Stimulated activated CD4-positive, alpha-beta T cell treated with anti-CD3 and anti-CD28 coated beads, Interleukin-1b, Interleukin-23, amount 100 ng/mL, for 48 hours (primary cell): ENCODE measurements around the gene PTPRD.

Experiments
- DNase-seq: peaks from one replicate; pipeline ENCODE4 v3.0.0-alpha.2; 2020

PTPRD gene

DNA sequence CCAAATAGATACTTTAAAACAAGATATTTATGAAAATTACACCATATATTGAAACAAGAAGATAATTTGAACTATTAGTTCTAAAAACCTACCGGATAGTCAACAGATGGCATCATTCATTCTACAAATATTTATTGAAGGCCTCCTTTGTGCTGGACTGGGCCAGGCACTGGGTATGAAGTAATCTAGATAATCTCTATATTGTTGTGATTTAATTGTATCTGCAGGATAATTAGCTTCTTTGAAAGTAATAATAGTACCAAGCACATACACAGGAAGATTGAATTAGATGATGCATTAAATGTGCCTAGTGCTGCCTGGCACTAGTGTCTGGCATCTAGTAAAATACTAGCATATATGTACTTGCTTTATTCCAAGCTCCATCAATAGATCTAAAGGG, 2078.0 kb downstream of the PTPRD start:
- DNase-seq: no peak

DNA sequence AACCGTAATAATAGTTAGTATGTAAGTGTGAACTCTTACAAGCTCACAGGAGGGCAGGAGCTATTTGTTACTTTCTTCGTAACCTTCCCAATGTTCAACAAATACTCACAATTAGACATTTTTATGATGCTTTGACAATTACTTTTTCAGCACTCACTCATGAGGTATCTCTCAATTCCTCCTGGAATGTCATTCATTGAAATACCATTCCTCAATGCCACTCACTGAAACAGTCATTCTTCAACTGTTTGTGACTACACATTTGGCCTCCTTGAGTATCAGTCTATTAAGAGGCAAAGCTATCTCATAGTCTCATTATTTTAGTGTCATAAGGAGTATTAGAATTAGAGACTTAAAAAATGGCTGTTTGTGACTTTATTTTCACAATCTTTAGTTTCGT, 2079.1 kb downstream of the PTPRD start:
- no peak for DNase-seq

DNA sequence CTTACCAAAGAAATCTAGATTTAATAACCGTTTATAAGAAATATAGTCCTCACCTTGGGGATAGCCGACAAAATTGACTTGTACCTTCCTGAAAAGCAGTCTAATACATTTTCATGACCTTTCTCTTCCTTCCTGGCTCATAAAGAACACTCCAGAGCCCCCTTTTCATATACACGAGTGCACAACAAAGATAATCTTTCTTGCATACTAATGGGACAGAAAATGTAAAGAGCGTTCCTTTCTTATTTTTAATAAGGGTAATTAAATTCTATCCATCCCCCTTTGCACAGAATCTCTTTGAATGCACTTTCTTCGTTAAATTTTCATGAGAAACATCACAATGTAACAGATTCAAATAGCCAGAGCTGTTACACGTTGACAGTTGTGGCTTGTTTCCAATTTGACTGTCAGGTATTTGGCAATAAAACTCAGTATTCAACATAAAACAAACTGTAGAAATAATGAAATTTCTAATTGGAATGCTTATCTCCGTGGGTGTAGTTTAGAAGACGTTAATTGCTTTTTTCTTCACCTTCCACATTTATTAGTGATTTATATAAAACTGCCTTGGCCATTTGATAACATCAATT, 2080.9 kb downstream of the PTPRD start:
- DNase-seq: no peak

DNA sequence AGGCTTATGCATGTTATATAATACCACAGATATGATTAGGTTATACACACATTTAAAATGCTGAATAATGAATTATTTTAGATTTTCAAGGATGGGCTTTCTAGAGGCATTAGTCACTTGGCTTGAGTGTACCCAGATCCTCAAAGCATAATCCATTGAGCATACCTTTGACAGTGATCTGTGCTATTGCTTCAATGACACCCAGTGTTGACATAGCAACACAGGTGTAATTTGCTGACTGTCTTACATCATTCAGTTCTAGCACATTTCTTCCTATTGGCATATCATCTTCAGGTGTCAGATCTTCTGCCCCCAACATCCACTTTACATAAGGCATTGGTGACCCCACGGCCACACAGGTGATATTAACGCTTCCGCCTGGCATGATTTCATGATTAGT, 2091.7 kb downstream of the PTPRD start:
- no peak for DNase-seq

DNA sequence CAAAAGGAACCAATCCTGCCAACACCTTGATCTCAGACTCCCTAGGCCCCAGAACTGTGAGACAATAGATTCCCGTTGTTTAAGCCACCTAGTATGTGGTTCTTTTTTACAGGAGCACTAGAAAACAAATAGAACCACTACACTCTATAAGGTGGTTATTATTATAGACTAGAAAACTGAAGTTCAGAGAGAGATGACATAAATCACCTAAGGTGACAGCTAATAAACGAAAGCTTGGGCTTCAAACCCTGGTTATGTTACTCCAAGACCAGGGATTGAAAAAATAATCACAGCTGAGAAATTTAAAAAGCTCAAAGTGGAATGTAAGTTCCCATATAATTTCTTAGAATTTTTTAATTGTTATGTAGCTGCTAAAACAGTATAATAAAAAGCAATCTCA, 2097.1 kb downstream of the PTPRD start:
- no peak for DNase-seq

DNA sequence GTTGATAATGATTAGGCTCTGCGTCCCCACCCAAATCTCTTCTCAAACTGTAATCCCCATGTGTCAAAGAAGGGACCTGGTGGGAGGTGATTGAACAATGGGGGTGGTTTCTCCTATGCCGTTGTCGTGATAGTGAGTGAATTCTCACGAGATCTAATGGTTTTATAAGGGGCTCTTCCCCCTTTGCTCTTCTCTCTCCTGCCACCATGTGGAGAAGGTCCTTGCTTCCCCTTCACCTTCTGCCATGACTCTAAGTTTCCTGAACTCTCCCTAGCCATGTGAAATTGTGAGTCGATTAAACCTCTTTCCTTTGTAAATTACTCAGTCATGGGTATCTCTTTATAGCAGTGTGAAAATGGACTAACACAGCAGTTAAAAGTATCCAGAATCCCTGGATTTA, 2098.0 kb downstream of the PTPRD start:
- DNase-seq: no peak

DNA sequence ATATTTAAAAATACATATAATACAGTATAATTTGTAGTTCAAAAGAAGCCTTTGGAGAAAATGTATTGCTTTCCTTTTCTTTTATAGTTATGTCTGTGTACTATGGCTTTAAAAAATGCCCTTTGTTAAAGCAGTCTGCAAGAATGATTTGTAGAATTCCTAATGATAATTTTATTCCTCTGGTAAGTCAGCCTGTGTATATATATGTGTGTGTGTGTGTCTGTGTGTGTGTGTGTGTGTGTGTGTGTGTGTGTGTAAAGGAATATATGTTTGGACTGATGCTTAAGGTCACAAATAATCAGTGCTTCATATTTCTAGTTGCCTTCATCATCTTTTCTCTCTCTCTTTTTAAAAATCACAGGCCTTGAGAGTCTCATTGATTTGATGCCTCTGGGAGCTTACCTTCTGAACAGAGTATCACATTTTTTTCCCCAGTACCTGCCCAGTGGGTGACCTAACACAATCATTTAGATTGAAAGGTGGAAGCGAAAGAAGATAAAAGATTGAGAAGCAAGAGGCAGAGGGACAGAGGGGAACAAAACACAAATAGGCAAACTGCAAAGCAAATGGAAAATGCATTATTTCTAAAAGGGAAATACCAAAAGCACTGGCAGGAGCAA, 2104.0 kb downstream of the PTPRD start:
- no peak for DNase-seq

DNA sequence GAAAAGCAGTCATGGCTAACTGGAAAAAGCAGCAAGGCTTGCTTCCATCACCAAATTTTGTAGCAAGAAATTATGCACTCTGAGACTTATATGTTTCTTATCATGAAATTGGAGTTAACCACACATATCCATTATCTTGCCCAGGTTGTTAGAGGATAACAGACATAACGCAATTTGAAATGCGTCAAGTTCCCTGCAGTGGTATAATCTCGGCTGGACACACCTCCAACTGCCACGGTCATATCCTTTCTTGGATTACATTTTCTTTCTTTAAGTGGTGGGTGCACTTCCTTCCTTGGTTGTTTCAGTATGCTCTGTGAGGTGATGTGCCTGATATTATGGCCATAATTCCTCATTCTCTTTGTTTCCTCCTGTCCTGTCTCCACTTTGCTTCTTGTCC, 2118.2 kb downstream of the PTPRD start:
- DNase-seq: no peak

DNA sequence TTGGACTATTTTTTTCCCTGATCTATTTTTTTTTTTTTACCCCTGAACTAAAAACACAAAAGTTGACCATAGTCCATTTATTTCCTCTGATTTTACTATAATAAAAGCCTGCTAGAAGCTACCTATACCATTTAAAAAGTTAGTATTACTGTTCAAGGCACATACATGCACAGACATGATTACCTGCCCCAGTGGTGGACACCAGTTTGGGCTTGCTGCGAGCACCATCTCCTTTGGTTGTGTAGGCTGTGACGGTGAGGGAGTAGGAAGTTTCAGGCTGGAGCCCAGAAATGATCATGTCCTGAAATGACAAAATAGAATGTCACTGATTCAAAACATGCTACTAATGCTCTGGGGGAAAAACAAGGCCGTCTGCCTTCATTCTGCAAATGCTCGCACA, 2120.1 kb downstream of the PTPRD start:
- no peak for DNase-seq

DNA sequence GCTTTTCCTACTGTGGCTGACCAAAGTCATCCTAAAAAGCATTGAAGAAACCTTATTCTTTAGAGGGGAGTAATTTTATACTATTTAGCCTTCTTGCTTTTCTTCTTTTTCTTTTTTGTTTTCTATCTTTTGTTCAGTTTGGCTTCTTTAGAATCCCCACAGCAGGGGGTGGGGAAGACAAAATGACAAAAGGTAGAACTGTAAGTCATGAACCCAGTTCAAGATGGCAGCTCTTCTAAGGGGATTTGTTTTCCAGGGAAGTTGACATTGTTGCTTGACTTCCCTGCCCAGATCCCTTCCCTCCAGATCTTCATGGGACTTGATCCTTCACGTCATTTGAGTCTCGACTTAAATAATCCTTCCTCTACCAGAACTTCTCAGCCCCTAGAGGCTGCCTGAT, 2120.8 kb downstream of the PTPRD start:
- DNase-seq: no peak

DNA sequence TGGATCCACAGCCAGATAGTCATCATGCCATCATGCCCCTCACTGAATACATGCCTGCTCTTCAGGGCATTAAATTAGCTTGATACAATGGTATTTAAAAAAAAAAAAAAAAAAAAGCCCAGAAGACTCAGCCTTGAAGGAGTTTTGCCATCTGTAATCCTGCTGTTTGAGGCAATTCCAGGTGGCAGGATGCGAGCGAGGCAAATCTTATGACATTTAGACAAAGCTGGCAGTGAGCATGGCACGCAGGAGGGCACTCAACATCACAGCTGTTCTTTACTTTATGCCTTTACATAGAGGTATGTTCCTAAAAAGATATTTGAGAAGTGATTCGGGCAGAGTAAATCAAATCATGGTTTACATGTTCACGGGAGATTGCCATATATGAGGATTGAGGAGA, 2121.2 kb downstream of the PTPRD start:
- DNase-seq: no peak

DNA sequence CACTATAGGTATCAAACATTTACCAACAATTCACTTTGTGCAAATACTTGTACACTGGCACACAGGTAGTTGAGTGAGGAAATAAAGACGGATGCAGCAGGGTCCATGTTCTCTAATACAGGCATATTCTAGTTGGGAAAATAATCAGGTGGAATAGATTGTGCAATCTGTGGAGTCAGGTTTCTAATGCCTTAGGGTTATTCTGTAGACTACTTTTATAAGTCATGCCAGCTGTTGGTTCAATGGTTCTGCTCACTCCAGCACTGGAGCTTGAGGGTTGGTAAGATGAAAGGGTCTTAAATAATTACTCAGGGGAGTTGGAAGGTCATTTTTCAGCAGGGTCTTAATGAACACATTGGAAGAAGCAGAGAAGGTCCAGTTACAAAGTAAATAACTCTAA, 2123.0 kb downstream of the PTPRD start:
- DNase-seq: no peak

DNA sequence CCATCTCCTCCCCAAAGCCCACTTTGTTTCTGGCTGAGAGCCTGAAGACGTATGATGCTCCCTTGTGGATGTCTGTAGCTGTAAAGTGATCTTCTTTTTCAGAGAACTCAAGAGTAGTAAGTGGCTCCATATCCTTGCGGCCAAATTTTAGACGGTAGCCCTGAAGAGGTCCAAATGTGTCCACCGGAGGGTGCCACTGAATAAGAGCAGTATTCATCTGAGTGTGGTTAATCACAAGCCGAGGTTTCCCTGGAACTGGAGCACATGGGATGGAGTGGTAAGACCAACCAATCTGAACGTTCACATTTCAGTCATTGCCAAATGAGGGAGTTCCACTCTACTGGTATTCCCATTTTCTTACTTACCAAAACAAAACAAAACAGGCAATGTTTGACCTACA, 2126.7 kb downstream of the PTPRD start:
- DNase-seq: no peak

DNA sequence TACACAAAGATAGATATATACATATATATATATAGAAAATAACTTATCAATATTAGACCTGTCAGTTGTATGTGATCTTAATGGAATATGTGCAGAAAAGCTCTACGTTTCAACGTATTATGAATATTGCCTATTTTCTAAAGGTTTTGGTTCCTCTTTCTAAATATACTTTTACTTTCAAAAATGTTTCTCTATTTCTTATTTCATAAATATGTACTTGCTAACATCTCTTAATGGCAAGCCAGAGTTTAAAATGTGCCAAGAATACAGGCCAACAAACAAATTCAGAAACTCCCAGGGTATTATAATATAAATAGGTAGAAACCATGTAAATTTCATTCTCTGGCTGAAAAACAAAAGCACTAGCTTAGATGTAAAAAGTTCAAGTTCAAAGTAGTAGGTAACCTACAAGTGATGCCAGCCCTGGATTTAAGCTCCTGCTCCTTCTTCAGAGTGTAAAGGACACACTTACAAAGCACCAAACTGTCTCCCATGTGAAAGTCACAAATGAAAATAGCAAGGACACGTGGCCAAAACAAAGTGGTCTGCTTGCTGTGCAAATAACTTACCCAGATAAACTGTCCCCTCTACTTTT, 2128.1 kb downstream of the PTPRD start:
- no peak for DNase-seq

DNA sequence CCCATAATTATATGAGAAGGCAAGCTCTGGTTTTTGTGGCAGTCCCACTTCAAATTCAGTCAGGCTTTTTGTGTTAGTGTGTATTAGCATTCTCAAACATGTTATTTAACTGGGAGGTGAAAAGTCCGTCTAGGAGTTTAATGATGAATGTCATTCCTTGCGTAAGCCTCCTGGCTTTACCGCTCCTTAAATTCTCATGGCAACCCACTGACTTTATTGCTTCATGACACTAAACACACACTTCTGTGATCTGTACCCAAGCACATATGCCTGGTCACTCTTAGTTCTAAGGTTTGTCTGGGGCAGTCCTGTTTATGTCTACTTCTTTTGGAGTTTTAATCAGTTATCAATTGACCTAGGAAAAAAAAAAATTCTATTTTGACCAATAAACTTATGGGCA, 2135.4 kb downstream of the PTPRD start:
- DNase-seq: no peak

DNA sequence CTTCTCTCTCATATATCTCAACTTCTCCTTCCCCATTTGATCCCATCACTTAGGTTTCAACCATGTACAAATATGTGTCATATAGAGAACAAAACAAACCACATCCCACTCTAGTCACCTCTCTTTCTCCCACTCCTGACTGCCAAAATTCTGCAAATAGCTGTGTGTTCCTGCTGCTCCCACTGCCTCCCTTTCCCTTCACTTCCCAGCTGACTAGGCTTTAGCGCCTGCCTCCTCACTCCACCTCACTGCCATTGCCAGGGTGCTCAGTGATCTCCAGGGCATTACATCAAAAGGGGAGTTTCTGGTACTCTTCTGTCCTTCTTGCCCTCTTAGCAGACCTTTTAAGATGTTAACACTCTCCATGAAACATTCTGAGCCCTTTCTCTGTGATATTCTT, 2137.9 kb downstream of the PTPRD start:
- no peak for DNase-seq

DNA sequence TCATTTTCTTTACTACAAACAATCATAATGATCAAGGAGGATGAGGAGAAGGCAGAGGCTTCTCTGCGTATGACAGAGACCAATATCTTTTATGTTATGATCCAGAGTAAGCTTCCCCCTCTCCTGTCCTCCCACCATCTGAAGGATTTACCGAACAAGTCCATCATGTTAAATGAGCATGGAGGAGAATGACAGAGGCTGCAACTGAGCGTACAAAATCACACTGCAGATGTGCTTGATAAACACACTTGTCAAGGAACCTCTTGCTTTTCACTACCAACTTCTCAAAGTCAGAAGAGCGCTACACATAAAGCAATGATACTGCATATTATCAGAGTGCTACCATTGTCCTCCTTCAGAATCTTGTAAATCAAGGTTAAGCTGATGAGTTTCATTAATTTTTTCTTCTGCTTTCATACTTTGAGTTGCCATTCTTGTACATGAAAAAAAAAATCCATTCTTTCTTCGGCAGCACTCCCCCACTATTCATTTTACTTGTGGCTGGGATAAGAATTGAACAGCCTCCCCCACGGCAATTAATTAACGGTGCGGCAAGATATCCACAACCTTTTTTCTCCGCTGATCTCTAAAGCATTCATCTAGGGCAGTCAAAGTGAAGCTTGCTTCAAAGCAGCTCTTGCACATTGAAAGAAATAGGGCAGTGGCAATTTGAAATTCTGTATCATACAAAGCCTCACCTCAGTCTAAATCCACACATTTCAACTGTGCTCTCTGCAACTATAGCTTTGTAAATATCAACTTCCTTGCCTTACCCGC, 2139.4 kb downstream of the PTPRD start:
- DNase-seq: no peak

DNA sequence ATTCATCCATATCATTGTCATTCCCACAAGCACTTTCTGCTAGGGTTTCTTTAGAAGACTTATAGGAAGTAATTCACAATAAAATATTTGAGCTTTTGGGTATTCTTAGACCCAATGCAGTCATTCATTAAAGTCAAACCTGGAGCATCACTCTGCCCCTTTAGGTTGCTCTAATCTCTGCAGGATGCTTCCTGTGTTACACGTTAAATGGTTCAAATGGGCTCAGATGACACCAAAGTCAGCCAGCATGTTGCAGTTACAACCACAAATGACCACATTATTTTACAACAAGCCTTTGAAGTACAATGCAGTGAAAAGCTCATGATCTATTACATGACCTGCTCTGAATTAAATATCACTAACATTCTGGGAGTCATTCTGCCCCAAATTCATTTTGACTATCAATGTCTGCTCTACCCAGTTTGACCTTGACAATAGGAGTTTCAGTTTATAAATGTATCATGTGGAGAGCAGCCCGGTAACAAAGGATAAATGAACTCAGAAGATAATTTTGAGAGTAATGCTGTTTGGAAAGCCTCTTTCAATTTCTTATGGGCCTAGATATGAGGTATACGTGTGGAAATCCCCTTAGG, 2144.7 kb downstream of the PTPRD start:
- no peak for DNase-seq

DNA sequence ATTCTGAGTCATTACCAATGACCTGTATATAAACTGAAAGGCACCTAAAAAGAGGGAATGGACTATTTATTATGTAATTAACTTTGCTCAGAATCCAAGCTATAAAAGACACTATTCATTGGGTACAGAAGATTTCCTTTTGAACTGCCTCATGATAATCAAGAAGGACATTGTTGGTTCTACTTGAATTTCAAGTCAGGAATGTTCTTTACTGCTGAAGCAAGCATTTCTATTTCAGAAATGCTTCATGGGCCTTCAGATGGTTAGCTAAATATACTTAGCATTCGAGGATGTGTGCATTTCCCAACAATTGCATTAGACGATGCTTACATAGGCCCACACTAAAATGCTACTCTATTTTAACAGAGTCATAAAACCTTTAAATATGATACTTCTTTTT, 2155.0 kb downstream of the PTPRD start:
- DNase-seq: no peak

DNA sequence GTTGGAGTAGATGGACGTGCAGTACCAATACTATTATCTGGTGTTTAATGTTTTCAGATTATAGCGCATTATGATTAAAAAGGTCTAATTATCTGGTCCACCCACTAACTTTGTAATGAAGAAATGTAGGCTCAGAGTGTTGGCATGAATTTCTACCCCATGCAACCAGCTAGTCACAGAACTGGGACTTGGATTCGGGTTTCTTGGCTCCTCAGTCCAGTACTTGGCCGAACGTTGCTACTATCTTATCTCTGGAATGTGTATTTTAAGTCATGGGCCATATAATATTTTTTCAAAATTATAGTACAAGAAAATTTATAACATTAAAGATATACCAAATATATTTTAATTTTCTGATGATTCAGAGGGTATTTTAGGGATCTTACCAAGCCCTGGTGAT, 2155.7 kb downstream of the PTPRD start:
- no peak for DNase-seq

DNA sequence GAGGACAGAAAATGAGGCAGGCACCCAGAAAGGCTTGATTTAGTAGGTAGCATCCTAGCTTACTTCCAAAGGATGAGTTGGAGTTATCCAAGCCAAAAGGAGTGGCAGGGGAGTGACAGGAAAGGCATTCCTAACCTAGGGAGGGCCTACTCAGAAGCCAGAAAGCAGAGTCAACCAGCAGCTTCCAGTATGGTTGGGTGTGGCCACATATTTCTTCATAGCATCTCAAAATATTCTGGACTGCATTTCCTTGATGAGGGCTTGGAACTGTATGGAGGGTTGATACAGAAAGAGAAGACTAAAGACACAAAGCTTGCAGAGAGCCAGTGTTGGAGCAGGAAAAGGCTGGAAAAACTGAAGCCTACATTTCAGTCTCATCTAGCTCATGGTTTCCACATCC, 2156.5 kb downstream of the PTPRD start:
- no peak for DNase-seq

DNA sequence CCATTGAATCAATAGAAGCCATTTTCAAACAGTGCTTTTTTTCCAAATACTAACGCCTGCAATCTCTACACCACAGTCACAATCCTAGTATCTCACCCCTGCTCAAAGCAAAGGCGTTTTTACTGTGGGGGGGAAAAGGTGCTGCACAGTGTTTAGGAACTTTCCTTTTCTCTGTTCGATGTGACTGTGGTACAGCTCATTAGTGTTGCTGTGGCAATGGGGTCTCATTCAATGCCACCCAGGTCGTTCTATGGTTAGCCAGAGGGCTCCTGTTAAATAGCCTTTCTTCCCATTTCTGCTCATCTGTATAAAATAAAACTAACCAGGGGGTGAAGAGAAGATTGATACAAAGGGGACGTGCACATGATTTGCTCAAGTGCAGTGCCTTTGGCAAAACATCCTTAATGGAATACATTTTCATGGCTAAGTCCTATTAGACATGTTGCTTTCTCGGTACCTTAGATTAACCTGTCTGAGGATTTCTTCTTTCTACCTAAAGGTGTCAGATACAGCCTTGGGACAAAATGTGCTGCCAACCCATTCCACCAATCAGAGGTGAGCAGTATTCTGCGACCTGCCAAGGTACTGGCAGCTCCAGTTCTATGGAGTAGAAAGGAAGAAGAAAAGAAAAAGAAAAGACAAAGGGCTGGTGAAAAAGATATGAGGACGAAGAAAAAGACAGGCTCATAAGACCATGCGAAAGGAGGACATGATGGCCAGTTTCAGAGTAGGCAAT, 2161.8 kb downstream of the PTPRD start:
- no peak for DNase-seq

DNA sequence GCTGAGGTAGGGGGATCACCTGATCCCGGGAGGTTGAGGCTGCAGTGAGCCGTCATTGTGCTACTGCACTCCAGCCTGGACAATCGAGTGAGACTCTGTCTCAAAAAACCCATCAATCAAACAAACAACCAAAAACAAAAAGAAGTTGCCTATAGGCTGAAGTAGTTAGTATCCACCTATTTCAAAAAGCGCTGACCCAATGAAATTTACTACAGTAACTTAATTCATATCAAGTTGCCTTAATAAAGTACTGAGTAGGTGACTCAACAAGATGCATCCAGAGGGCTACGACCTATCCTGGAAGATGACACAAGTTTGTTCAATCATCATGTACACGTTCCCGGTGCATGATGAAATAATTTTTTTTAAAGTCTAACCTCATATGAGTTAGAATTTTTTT, 2164.6 kb downstream of the PTPRD start:
- no peak for DNase-seq
